Activated T-cell treated with anti-CD3 and anti-CD28 coated beads, Interleukin-2, amount 50 U/mL, for 48 hours (primary cell): ENCODE measurements around the gene PHAF1.
A peak's percentile ranks its signal among the peaks of the same experiment; 100 is the strongest.

Experiments used
- DNase-seq, 2 experiments: peaks; one replicate each; pipeline ENCODE4 v3.0.0-alpha.2; 2020

PHAF1 gene

DNA sequence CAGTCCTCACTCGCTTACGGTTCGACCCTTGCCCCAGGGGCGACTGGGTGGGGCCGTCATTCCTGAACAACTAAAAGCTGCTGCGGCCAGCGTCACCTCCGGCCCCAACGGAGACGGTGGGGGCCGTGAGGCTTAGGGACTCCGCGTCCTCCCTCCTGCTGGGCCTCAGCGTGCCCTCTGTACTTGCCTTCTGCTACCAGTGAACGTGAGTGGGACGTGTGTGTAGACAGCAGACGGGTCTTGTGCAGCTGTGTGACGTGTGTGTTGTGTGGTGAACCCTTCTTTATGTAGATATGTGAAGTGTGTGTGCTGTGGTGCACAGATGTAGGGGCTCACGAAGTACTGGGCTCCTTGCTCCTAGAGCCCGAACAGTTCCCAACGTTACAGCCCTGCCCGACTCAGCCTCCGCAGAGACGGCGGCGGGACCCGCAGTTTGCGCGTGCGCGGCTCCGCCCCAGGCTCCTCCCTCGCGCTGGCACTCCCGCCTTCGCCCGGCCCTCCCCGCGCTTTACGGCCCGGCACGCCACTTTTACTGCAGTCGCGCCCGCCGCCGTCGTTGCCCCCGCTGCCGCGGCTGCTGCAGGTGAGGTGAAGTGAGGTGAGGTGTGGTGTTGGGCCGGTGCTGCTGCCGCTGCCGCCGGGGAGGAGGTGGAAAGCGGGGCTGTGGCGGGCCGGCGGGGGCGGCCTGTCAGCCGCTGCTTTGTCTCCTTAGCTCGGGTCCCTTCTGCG, at the start of gene PHAF1:
Gene PHAF1 (plus strand): TSS at position 535 of the 729 bp plus-strand sequence. CDS start 235 bp downstream, outside the sequence.
- peak; percentile 97 to 98 for DNase-seq

DNA sequence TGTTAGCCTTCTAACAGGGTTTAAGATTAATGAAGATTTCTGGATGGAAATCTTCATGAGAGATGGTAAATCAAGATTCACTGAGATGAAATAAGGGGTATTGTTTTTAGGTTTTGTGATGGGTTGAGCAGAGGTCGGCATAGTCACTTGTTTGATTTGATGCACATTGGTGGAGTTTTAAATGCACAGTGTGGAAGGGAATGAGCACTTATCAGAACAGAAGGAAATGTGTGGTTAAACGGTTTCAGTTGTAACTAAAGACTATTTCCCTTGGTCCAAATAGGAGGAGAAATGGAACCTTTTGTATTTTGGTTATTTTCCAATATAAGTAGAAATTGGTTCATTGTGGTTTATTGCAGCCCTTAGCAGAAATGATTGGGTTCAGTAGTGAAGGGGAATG, 46.7 kb upstream of the PHAF1 start:
- DNase-seq = no peak

DNA sequence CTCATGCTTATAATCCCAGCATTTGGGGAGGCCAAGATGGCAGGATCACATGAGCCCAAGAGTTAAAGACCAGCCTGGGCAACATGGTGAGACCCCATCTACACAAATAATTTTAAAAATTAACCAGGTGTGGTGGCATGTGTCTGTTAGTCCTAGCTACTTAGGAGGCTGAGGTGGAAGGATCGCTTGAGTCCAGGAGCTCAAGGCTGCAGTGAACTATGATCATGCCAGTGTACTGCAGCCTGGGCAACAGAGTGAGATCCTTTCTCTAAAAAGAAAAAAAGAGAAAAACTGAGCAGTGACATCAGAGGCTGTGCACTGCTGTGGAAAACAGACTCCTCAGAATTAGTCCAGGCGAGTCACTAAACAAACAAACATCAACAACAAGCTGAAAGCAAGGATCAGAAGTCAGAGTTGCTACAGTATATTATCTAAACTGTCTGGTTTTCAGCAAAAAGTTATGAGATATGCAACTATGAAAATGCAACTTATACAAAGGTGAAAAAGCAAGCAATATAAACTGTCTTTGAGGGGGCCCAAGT, 41.5 kb upstream of the PHAF1 start:
- no peak for DNase-seq

DNA sequence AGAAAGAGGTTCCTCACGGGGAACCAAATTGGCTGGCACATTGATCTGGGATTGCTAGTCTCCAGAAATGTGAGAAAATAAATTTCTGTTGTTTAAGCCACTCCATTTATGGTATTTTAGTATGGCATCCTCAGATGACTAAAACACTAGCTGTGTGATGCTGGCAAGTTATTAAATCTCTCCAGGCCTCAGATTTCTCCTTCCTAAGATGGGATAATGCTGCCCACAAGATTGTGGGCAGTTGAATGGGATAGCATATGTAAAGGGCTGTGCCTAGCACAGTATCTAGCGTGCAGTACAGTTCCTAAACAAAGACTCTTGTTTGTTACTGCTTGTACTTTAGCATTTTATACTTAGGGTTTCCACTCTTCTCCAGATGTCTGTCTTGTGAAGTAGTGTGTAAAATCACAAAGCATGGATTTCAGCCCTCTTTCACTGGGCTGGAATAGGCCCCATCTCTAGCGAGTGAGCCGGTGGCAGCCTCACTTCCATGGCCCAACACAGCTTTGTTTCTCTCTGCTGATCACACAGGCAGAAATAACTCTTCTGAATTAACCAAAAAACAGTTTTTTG, 38.2 kb upstream of the PHAF1 start:
- DNase-seq = no peak

DNA sequence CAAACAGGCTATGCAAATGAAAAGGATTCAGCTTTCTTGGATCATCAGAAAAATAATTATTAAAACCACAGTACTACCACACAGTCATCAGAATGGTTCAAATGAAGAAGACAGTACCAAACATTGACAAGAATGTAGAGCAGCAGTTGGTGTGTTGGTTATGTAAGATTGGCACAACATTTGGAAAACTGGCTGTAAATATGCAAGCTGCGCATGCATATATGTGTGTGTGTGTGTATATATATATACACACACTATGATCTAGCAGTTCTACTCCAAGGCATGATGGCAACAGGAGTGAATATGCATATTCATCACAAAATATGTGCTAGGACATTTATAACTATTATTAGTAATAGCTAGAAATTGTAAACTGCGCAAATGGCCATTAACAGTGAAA, 34.4 kb upstream of the PHAF1 start:
- DNase-seq = no peak

DNA sequence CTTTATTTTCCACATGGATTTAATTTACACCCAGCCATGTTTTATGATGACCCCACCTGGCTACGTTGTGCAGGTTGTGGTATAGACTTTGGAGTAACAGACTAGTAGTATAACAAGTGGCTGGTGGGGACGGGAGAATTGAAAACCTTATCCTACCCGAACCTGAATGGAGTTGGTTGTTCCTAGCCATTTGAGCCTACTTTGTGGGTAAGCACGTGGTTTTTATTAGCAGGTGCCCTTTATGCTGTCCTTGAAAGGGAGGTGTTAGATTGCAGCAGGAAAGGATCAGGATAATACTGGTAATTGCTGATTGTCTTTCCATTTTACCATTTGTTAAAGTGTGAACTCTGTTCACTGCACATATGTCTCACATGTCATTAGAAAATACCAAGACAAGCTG, 31.9 kb upstream of the PHAF1 start:
- no peak for DNase-seq

DNA sequence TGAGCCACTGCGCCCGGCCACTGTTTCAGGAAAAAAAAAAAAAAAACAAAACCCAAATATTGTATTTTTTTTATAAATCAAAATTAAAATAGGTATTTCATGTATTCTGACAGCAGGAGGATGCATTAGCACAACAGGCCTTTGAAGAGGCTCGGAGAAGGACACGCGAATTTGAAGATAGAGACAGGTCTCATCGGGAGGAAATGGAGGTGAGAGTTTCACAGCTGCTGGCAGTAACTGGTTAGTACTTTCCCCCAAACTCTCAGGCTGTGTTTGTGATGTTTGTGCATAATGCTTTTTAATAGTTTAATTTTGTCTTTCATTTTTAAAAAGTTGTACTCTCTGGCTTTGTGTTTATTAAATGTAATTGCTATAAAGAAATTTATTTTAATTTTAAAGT, 27.6 kb upstream of the PHAF1 start:
- DNase-seq = no peak

DNA sequence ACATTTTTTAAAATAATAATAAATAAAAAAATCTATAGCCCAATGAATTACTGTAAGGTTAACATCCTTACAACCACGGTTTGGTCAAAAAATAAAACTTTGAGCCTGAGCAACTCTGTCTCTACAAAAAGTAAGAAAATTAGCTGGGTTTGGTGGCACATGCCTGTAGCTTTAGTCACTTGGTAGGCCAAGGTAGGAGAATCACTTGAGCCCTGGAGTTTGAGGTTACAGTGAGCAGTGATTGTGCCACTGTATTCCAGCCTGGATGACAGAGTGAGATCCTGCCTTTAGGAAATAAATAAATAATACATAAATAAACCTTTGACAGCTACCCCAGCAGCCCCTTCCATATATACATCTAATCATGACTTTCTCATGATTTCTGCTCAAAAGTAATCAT, 26.9 kb upstream of the PHAF1 start:
- DNase-seq = no peak

DNA sequence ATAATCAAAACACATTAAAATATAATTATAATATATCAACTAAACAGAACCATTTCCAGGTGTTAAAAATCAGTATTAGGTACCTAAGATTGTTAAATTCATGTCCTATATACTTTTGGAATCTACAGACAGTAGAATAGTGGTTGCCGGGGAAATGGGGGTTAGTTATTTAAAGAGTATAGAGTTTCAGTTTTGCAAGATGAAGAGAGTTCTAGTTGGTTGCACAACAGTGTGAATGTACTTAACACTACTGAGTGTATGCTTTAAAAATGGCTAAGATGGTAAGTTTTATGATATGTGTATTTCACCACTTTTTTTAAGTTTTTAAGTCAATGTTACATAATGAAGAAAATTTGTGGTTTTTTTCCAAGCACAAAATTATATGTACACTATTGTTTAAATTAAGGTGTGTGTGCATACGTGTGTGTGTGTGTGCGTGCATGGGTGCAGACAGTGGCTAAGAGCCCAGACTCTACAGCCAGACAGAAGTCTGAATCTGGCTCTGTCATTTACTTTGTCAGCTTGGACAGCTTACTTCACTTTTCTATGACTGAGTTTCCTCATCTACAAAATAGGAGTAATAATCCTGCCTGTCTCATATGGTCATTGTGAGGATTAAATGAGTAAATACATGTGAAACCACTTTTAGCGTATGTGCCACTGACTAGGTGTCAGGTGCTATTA, 25.3 kb upstream of the PHAF1 start:
- DNase-seq = no peak

DNA sequence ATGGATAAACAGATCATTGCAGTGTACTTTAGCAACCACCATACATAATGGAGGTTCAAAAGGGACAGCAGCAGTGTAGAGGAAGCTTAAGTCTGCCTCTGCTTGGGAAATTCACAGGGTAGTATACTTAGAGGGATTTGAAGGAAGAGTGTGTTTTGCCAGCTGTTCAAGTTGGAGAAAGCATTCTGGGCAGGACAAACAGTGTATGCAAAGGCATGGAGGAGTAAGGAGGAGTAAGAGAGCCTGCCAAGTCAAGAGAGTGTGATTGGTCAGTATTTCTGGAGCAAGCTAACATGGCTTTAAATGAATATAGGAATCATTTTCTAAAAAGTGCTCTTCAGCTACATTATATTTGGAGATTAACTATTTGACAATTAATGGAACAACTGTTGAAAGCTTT, 22.9 kb upstream of the PHAF1 start:
- DNase-seq = no peak

DNA sequence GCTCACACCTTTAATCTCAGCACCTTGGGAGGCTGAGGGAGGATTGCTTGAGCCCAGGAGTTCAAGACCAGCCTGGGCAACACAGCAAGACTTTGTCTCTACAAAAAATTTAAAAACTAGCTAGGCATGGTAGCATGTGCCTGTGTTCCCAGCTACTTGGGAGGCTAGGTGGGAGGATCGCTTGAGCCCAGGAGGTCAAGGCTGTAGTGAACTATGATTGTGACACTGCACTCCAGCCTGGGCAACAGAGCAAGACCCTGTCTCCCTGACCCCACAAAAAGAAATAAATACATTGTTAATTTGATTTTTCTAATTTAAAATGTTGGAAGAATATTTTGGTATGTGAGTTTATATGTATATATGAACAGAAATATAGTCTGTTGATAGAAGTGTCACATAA, 22.4 kb upstream of the PHAF1 start:
- DNase-seq = no peak

DNA sequence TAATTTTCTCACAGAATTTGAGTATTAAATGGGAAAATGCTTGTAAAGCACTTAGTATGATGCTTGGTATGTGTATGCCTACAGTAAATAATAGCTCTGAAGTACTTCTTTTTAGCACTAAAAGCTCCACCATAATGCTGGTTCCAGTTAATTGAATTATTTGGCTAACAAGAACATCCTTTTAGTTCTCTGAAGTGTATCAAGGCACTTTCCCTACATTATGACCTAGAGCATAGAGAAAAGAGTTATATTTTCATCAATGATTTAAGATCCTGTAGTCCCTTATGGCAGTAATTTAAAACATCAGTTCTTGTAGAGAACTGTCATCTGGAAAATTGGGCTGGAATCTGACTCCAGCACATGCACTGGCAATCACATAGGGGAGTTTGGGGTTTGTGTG, 21.9 kb upstream of the PHAF1 start:
- no peak for DNase-seq

DNA sequence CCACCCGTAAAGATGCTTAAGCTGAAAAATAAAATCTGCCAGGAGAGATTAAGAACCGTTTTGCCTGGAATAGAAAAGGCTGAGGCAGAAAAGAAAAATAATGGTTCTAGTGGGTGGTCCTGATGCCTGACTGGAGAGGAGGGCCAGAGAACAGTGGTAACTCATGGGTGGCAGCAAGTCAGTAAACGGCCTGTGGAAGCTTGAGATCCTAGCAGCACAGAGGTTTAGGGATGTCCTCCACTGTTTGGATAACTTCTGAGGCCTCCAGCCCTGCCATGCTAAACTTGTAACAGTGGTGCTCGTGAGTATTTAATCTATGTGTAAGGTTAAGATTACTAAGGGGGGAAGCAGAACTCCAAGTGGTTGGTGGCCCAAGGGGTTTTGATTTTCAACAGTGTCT, 21.2 kb upstream of the PHAF1 start:
- DNase-seq = no peak

DNA sequence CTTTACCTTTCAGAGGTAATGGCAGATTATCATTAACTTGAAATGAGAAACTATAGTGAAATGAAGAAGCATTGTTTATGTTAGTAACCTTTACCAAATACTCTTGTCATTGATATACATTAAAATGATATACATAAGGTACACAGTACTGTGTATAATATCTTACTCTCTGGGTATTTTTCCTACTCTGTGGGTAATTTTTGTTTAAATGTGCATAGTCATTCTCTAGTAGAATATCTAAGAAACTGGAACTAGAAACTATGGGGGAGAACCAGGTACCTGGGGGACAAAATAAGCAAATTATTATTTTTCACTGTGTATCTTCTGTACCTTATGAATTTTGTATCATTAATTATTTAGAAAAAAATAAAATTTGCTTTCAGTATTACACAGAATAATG, 20.6 kb upstream of the PHAF1 start:
- no peak for DNase-seq

DNA sequence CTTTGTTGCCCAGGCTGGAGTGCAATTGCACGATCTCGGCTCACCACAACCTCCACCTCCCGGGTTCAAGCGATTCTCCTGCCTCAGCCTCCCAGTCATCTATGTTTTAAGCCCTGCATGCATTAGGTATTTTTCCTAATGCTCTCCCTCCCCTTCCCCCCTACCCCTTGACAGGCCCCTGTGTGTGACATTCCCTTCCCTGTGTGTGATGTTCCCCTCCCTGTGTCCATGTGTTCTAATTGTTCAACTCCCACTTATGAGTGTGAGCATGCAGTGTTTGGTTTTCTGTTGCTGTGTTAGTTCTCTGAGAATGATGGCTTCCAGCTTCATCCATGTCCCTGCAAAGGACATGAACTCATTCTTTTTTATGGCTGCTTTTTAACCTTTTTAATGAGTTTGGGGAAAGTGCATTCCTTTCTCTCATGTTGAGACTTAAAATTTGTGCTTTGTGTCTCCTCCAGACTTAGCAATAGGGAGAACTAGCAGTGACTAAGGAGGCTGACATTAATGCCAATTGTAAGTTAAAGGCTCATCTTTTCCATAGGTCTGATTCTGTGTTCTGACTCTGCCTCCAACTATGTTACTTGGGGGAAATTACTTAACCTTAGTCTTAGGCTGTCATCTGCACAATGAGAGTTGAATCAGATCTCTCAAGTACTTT, 17.7 kb upstream of the PHAF1 start:
- DNase-seq = no peak

DNA sequence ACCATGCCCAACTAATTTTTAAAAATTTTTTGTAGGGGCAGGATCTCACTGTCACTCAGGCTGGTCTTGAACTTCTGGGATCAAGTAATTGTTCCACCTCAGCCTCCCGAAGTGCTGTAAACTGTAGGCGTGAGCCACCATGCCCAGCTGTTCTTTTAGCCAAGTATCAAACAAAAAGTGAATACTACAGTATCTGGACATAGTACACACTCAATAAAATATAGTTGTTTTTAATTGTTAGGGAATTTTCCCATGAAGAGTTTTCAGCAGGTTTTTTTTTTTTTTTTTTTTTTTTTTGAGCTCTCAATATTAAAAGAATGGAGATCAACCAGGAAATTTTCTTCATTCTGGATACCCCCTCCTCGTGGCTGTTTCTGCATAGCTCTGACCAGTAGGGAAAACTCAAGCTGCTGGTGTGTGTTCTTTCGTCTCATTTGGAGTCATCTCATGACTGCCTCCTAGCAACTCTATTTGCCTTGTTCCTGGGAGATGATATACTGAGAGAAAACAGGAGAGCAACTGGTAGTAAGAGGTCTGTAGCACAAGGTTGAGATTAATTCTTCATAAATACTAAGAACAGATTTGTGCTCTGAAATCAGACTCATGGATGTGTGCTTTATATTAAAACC, 16.5 kb upstream of the PHAF1 start:
- no peak for DNase-seq

DNA sequence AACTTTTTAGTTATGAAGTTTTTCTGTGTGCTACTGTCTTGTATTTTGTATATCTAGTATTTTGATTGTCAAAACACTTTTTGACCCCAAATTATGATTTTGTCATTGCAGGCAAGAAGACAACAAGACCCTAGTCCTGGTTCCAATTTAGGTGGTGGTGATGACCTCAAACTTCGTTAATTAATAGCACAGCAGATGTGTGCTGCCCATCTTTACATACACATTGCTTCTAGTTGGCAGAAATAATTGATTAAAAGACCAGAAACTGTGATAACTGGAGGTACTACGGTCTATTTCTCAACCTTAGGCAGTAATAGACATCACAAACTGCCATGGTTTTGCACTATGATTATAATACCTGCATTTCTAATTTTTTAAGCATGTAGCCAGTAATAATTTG, 11.1 kb upstream of the PHAF1 start:
- no peak for DNase-seq

DNA sequence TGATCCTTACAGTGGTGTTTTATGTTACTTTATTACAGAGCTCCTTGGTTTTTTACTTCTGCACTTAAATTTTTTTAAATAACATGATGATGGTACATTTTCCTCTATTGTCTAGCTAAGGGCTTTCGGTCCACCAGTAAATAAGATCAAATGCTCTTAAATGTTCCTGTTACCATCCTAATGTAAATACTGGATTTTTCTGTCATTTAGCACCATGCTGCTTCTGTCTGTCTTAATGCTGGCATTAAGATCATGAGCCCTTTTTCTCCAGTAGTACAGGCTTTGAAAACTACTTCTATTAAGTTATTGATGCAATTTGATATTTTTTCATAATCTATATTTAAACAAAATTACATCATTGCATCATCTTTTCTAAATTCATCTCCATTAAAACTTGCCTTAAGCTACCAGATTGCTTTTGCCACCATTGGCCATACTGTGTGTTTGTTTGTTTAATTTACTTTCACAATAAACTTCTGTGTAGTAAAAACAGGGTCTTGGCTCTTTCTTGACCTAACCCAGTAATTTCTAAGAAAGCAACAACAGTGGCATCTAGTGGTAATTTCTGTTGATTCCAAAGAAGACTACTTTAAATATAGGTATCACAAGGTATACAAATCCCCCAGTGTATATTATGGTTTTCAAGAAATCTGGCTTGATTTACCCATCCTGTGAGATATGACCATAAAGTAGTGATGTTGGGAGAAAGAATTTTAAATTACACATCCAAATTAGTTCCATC, 9.0 kb upstream of the PHAF1 start:
- no peak for DNase-seq

DNA sequence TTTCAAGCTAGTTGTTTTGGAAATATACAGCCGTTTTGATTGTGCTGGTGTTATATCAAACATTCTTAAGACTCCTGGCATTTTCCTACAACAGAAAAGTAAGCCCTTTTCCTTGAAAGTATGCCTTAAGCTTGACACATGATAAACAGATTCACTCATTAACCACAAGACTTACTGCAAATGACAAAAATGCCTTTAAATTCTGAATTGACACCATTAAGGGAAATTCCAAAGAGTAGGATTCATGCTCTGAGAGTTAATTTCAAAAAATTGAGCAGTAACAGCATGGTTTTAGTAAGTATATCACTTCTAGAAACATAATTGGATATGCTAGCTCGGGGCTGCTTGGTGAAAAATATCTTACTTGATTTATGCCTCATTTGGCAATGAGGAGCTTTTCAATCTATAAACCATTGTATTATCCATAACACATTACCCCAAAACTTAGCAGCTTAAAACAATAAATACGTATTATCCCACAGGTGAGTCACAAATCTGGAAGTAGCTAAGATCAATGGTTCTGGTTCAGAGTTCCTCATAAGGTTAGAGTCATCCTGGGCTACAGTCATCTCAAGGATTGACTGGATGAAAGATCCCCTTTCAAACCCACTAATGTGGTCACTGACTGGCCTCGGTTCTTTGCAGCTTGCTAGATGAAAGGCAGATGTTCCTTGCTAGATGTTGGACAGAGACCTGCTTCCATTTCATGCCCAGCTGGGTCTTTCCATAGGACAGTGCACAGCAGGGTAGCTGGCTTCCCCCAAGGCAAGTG, 8.2 kb upstream of the PHAF1 start:
- peak in 1 of 2 experiments; percentile 43 for DNase-seq

DNA sequence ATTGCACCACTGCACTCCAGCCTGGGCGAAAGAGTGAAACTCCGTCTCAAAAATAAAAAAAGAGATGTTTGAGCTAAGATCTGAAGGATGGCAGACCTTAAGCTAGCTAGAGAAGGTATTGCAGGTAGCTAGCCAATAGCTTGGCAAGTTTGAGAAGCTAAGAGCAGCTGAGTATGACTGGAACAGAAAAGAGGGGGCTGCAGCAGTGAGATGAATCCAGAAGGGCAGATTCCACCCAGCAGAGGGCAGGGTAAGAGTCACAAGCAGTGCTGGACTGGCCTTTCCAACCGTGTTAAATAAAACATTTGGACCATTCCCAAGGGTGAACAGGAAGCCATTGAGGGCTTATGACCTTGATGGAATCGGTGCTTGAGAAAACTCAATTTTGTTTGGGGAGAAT, 5.7 kb upstream of the PHAF1 start:
- DNase-seq = no peak

DNA sequence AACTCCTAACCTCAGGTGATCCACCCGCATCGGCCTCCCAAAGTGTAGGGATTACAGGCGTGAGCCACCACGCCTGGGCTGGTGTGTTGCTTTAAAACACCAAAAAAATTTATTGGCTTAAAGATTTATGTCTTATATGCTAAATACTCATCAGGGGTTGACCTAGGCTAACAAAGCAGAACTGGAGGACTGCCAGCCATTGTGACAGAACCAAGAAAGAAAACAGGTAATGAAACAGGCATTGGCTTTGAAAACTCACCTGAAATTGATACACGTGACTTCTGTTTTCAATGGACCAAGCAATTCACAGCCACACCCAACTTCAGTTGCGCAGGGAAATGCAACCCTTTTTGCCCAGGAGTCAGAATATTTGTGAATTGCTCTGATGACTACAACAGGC, 4.9 kb upstream of the PHAF1 start:
- DNase-seq = no peak

DNA sequence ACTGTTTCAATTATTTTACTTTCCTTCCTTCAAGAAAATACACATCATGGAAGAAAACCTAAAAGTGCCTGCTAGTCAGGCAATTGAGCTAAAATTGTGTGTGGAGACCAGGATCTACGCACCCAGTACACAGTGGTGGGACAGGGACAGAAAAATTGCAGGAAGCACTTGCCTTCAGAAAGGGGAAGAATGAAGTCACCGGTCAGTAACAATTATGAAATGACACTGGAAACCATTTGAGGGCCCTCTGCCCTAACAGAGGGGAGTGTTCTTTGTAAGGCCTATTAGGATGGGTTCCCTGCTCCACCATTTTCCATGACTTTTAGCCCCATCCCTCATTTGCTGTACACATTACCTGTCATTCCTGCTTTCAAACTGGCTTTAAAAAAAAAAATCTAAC, 4.5 kb upstream of the PHAF1 start:
- DNase-seq = no peak
